ENCODE measurements around the gene CHI3L1.

The CHI3L1 gene

DNA sequence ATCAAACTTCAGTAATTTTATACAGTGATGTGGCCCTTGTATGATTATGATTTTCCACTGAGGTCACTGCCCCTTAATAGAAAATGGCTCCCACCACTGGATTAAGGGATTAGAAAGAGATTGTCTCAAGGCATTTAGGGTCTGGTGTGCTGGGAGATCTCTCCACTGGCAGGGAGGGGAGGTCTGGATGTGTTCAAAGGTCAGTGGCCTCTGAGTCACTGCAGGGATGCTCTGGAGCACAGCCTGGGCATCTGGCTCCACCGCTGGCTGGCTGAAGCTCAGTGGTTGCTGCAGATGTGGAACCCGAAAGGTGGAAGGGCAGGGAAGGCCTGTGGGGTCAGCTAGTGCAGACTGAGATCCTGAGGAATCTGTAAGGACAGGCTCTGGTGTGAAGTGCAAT, 18.3 kb upstream of the CHI3L1 start:
- DNase-seq = no peak

- DNase-seq = no peak
These were observed 16.1 kb upstream of the CHI3L1 start for GRCh38 chr1:203202431-203203245.

DNA sequence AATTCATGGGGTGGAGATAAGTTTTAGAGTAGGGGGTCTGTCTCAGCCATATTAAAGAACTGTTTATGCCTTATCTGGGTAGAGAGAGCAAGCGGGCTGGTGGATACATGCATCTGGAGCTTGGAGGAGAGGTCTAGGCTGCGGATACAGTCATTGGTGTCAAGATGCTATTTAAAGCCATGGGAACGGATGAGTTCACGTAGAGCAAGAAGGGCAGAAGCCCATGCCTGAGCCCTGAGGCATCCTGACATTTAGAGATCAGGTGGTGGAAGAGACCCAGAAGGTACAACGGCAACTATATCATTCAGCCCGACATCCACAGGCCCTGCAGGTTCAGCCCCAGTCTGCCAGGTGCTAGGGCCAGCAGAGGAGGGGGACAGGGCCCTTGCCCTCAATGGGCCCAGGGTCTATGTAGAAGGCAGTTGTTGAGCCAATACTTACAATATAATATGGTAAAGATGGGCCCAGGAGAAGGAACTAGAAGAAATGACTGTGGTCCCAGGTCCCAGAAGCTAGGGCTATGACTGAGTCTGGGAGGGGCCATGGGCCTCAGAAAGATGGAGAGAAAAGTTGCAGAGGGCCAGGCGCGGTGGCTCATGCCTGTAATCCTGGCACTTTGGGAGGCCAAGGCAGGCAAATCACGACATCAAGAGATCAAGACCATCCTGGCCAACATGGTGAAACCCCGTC, 15.2 kb upstream of the CHI3L1 start:
- no peak for DNase-seq

DNA sequence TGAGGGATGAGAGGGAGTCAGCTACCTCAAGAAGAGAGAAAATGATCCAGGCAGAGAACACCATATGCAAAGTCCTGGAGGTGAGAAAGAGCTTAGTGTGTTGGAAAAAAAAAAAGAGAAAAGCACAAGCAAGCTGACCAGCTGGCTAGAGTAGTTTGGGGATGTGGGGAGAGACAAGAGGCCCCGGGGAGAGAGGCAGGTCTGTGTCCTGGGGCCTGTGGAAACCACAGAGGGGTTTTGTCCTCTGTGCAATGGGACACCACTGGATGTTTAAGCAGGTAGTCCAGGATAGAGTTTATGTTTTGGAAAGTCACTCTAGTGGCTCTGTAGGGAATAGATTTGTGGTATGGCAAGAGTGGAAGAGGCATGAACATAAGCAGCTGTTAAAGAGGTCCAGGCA, 14.4 kb upstream of the CHI3L1 start:
- no peak for DNase-seq

- no peak for DNase-seq
These were observed 13.5 kb upstream of the CHI3L1 start for GRCh38 chr1:203199816-203200571.

DNA sequence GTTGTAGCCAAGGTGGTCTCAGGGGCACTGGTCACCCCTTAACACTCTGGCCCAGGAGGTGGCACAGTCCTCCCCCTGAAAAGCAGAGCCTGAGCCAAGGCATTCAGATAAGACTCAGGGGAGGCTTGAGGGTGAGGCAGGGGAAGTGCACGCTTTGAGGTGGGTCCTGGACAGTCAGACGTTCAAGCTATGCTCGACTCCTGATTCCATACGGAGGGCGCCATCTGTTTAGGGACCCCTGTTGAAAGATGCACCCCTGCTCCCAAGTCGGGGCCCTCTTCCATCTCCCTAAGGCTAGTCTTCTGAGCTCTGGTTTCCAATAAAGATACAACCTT, 12.9 kb upstream of the CHI3L1 start:
- no peak for DNase-seq

- no peak for DNase-seq
These were observed 12.5 kb upstream of the CHI3L1 start for GRCh38 chr1:203199002-203199401.

DNA sequence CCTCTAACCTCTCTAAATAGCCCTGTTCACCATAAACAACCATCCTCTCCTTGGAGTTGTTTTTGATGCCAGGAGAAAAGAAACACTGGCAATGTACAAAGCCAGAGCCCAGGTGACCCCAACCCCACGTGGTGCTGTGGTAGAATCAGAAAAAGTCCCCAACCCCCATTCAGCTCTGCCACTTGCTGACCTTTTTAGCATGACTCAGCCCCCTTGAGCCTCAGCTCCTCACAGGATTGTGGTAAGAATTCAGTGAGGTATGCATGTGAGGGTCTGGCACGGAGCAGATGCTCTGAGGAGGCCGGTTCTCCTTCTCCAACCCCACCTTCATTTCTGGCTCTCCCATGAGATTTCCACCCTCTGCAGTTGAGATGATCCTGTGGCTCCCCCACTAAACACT, 11.1 kb upstream of the CHI3L1 start:
- no peak for DNase-seq

DNA sequence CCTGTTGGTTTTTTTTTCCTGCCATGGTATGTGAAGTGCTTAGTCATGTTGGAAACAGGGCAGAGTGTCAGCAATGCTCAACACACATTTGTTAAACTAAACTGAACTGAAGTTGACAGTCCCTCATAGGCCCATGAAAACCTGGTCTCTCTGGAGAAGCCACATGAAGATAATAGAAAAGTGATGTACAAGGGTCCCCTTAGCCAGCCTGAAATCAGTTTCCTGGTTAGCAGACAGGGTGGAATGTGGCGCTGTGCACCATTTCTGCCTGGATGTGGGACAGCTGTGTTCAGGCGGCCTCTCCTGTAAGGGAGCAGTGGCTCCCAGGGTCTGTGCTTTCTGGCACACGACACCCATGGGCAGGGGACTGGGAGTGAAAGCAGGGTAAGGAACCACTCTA, 9.9 kb upstream of the CHI3L1 start:
- no peak for DNase-seq

DNA sequence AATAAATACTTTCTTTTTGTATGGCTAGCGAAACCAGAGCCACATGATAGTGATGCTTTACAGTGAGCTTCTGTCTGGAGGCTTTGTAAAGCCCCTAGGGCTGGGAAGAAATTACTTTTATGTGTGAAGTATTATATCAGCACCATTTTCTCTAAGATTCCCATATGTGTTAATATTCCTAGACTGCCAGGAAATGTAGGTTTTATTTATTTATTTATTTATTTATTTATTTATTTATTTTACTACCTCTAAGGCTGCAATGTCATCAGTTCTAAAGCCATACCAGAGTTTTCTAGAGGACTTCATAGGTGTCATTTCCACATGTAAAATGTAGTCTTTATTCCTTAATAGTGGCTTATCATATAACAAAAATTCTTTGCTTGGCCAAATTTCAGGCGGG, 4.4 kb upstream of the CHI3L1 start:
- no peak for DNase-seq

DNA sequence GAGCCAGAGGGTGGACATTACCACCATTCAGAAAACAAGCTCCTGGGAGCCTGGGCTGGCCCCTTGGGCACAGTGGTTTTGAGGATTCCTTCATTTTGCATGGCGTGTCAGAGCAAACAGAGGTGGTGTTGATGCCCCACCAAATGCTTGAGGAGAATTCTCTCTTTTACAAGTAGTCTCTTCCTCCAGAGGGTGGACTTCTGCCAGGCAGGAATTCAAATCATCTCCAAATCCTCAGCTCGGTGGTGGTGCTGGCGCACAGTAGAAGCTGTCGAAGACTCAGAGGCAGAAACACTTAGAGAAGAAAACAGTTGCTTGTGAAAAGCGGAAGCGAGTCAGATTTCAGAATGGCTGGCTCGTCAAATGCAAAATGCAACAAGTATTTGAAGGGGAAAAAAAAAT, 3.4 kb upstream of the CHI3L1 start:
- DNase-seq = no peak

DNA sequence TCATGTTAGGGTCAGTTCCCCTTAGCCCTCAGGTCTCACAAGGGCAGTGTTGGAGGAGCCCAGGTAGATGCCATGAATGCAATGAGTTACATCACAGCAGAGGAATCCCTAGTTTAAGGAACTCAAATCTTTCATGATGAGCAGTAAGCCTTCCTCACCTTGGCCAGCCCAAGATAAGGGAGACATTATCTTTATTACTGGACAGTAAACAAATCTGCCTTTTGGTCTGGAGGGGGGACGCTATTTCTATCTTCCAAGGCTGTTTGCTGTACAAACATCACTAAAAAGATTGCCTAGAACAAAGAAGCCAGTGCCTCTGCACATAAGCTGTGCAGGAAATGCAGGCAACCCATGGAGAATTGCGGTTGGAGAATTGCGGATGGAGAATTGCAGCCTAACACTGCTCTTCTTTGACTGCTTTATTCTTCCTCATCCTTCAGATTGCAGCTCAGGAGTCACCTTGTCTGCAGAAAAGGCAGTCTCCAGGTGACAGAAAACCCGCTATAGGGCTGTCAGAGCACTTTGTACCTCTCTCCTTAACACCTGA, 2.3 kb upstream of the CHI3L1 start:
- no peak for DNase-seq

DNA sequence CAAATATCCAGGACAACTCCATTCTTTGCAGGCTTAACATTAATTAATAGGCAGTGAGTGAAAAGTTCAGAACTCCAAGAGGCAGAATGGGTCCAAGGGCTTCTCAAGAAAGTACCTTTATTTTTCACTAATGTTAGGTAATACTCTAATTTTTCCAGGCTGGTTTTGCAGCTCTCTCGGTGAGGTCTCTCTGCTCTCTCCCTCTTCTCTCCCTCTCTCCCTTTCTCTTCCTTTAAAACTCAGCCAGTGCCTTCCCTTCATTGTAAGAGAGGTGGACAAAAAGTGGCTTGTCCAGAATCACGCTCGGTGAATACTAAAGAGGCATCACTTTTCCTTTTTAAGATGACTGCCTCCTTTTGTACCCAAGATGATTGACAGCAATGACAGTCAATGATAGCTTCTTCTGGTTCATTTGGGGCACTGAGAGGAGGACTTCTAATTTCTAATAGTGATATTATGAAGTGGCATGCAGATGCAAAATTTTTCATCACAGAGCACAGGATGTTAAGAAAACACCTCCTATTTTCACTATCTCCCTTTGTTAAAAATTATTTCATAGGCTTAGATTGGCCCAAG, 1.3 kb upstream of the CHI3L1 start:
- no peak for DNase-seq

- DNase-seq = no peak
These were observed 791 bp upstream of the CHI3L1 start for GRCh38 chr1:203187304-203187685.

- DNase-seq = no peak
These were observed 436 bp downstream of the CHI3L1 start for GRCh38 chr1:203186091-203186445.

- no peak for DNase-seq
These were observed 919 bp downstream of the CHI3L1 start for GRCh38 chr1:203185585-203185984.

GRCh38 chr1:203185061-203185461, 1.4 kb downstream of the CHI3L1 start:
- no peak for DNase-seq

DNA sequence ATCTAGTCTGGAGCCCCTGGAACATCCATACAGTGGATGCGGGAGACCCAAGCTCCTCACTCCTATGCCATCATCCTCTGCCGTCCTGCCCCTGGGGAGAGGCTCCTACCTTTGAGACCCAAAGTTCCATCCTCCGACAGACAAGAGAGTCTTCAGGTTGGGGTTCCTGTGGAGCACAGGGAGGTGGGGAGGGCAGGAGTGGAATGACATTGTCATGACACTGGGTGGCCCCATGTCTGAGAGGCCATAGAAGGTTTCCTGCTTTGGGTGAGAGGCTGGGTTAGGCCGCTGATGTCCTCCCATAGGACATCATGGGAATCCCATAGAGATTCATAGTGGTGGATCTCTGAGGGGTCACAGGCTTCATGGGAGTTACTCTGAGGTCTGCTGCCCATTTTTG, 2.0 kb downstream of the CHI3L1 start:
- no peak for DNase-seq

DNA sequence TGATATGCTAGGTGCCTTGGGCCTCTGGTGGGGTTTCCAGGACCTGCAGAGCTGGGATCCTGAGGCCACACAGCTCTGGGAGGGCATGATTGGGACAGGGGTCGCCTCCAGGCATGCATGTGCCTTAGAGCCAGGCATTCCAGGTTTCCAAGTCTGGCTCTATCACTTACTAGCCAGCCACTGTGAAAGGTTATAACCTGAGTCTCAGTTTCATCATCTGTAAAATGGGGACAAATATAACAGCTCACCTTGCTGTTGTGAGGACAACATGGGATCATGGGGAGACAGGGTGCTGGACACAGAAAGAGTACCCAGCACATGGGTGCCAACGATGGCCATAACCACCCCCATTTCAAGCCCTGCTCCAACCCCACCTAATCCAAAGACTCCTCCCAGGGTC, 2.7 kb downstream of the CHI3L1 start:
- DNase-seq = no peak

DNA sequence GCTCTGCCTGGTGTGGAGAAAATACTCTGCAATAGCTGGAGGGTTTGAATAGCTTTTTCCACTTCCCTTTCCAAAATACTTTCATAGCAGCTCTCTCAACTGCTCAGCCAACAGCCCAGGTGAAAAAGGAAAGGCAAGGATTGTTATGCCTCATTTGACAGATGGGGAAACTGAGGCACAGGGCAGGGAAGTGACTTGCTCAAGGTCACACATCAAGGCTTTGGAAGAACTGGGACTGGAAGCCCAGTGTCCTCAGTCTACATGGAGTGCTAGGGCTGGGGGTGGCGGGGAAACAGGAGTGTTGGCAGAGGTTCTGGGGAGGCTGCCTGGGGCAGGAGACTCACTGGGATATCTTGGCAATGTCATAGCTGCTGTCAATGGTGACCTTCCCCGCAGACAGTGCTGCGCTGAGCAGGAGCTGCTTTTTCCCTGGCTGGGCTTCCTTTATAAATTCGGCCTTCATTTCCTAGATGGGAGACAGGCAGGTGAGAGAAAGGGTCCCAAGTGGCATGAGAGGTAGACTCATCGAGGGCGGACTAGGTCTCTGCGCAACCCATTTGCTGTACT, 4.0 kb downstream of the CHI3L1 start:
- no peak for DNase-seq

DNA sequence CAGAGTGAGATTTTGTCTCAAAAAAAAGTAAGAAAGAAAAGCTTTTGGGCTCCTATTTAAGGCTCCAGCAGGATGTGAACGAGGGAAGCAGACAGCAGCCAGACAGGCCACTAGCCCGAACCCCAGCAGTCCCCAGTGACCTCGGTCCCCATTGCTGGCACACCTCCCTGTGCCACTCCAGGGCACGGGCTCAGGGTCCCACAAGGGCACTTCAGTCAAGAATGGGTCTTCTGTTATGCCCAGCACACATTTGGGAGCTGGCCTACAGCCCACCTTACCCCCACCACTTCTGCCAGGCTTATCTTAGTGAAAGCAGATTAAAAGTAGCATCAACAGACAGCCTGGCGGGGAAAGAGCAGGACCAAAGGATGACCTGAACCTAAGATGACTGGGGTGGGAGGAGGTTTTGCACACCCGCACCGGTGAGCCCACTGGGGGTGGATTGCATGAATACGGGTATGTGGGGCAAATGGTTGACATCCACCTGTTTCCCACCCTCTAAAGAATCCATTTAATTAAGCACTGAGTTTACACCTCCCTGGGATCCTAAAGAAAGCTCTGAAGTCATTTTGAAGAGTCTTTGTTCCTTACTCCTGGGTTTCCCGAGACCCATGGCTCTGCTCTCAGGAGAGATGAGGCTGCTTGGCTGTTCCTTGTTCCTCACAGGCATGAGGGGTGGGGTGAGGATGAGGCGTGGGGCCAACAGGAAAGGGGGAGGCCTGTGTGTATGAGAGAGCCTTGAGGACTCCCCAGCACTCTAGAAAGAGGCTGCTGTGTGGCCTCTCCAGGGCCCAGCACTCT, 4.7 kb downstream of the CHI3L1 start:
- no peak for DNase-seq

DNA sequence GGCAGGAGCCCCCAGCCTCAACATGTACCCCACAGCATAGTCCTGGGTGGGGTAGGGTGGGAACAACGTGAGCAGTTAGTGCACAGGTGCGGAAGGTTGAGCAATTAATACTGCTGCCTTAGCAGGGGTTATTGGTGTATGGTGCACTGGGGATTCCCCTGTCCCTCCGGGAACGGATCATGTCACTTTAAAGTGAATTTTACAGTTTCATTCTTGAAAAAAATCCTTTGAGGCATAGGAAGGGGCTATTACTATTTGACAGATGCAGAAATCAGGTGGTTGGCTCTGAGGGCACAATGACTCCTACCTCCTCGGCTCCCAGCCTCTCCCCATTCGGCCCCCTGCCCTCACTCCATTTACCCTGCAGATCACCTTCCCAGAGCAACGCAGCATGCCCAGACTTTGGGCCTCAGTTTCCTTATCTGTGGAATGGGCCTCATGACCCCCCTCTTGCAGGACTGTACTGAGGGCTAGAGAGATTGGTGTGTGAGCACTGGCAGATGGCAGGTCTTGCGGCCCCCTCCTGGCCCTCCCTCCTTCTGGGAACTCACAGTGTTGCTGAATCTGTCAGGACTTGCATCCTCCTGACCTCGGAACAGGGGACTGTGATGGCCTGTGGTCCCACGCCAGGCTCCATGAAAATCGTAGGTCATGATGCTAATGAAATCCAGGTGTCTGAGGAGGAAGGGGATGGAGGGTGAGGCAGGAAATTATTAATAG, 5.7 kb downstream of the CHI3L1 start:
- no peak for DNase-seq

All from stimulated activated CD4-positive, alpha-beta T cell treated with anti-CD3 and anti-CD28 coated beads, Interleukin-4, amount 100 ng/mL, for 24 hours (primary cell).